ENCODE measurements around the gene CR2. TPM values are rescaled to one million over a fixed set of nuclear protein-coding genes. Genes with fewer than 3 reads are reported as not detected.

The CR2 gene
- total and polyA plus RNA-seq, 2 of the 4 experiments (the other 2 are of a cell fraction): not detected

- Histone ChIP-seq H3K18ac (ENCODE audit: low read depth, low read length) (no peak overlapping the region), H3K14ac (replicated peaks; ENCODE audit: low read depth, low read length) (no peak overlapping the region), H2BK5ac (ENCODE audit: low read depth, low read length, poor library complexity, severe bottlenecking) (no peak overlapping the region), H3K4me3 (ENCODE audit: insufficient read depth, low read depth, low read length) (no peak overlapping the region), H4K91ac (ENCODE audit: insufficient read depth, low read depth, low read length) (no peak overlapping the region), H2AFZ (replicated peaks; ENCODE audit: low read length, poor library complexity) (no peak overlapping the region), H2AK5ac (ENCODE audit: low read depth, low read length) (no peak overlapping the region), H2BK120ac (ENCODE audit: low read depth, low read length) (no peak overlapping the region), H3K79me1 (ENCODE audit: low read depth in 1 of 2, low read length in 2 of 2) (no peaks in the 10 kb centered on the region), H4K20me1 (ENCODE audit: insufficient read depth, low read length) (no peaks in the 10 kb centered on the region), H3K36me3 (ENCODE audit: control insufficient read depth, insufficient read depth, low read length) (no peaks in the 10 kb centered on the region), H3K9ac (ENCODE audit: low read depth, low read length) (no peak overlapping the region), H4K5ac (ENCODE audit: low read depth, low read length) (no peak overlapping the region), H4K8ac (ENCODE audit: low read depth in 2 of 2, low read length in 2 of 2) (no peak overlapping the region), H3K23ac (ENCODE audit: low read depth, low read length) (no peak overlapping the region), H3K9me3 (ENCODE audit: control insufficient read depth, insufficient read depth, low read length) (no peaks in the 10 kb centered on the region), H2BK15ac (ENCODE audit: low read depth, low read length) (no peak overlapping the region), H3K9me1 (ENCODE audit: insufficient read depth, low read length) (no peaks in the 10 kb centered on the region), H3K27ac (ENCODE audit: insufficient read depth, low read length) (no peak overlapping the region), H3K56ac (ENCODE audit: extremely low read depth, insufficient read depth, low read length) (no peak overlapping the region), H3K4ac (ENCODE audit: low read depth, low read length) (no peak overlapping the region), H3K4me2 (ENCODE audit: low read depth, low read length) (no peak overlapping the region), H3K4me1 (ENCODE audit: control insufficient read depth, insufficient read depth, low read length) (no peaks in the 10 kb centered on the region), H2BK20ac (ENCODE audit: low read depth, low read length) (no peak overlapping the region), H2AK9ac (replicated peaks; ENCODE audit: low read depth, low read length, poor library complexity) (no peak overlapping the region), H3K27me3 (ENCODE audit: control insufficient read depth, insufficient read depth, low read length) (peaks cover 5% of the 10 kb centered on the region)
- ChIA-PET POLR2A (ENCODE audit: unreplicated experiment) (no interaction called here), CTCF (no interaction called here)
- DNase-seq: peak; percentile 13
- peak; percentile 78 for TF ChIP-seq CEBPB (IDR thresholded peaks at IDR 0.05; ENCODE audit: low read depth, low read length)
- TF ChIP-seq RCOR1 (IDR thresholded peaks at IDR 0.05; ENCODE audit: insufficient replicate concordance, low read length): no peak
- BruUV-seq (replicated peaks): no TSS peak
- no peak for ATAC-seq (ENCODE audit: low read depth)
- dilution Hi-C loops (cut with HindIII; ENCODE audit: low sequenced_read_pairs, unreplicated experiment): no loop called here
- in situ Hi-C loops (cut with MboI; ENCODE audit: low sequenced_read_pairs): loop anchor here (5.0 kb wide), 1 partner anchor 315 kb away; no protein-coding TSS in a partner anchor
- intact Hi-C loops (cut with micrococcal nuclease): loop anchor here (5.0 to 10.0 kb wide), 2 partner anchors 225 to 493 kb away; no protein-coding TSS in a partner anchor
- WGBS, 2 experiments (ENCODE audit: extremely low coverage in 2 of 2, insufficient read length in 1 of 2): no CpG with 5 or more reads among the region's 1 CpG
Observed at GRCh38 chr1:207407655-207408260, 46.4 kb upstream of the CR2 start.

All from IMR-90 (cell line).